Measurements from ENCODE around the gene DLGAP1. TPM values are rescaled to one million over a fixed set of nuclear protein-coding genes. Genes with fewer than 3 reads are reported as not detected.
A peak's percentile ranks its signal among the peaks of the same experiment; 100 is the strongest.

Gene DLGAP1
- total RNA-seq, 6 experiments from 2014 or later: 0.19 to 1.3 (median 0.62) TPM

GRCh38 chr18:3689986-3690763 lies 764.9 kb downstream of the DLGAP1 start:
- Mint-ChIP-seq H3K27ac (no peak overlapping the region), H3K27me3 (ENCODE audit: insufficient read depth) (peaks cover 2% of the 10 kb centered on the region), H3K36me3 (ENCODE audit: low read depth) (peaks cover 17% of the 10 kb centered on the region), H3K4me3 (no peak overlapping the region), H3K9me3 (peaks cover 10% of the 10 kb centered on the region), H3K4me1 (ENCODE audit: low read depth) (peaks cover 46% of the 10 kb centered on the region)
- TF ChIP-seq CTCF (IDR thresholded peaks at IDR 0.05): no peak
- no peak for DNase-seq

GRCh38 chr18:3689091-3689490 lies 766.0 kb downstream of the DLGAP1 start:
- H3K27me3 Mint-ChIP-seq (ENCODE audit: insufficient read depth): peaks cover 2% of the 10 kb centered on the region
- peaks cover 8% of the 10 kb centered on the region; the same call in 1 of the 2 replicates for H3K9me3 Mint-ChIP-seq
- H3K4me3 Mint-ChIP-seq: peak overlapping the region; percentile 47
- peaks cover 44% of the 10 kb centered on the region for H3K4me1 Mint-ChIP-seq (ENCODE audit: low read depth)
- TF ChIP-seq CTCF (IDR thresholded peaks at IDR 0.05): no peak
- H3K27ac Mint-ChIP-seq: peak overlapping the region; percentile 82
- H3K36me3 Mint-ChIP-seq (ENCODE audit: low read depth): peaks cover 11% of the 10 kb centered on the region
- DNase-seq: no peak

DNA sequence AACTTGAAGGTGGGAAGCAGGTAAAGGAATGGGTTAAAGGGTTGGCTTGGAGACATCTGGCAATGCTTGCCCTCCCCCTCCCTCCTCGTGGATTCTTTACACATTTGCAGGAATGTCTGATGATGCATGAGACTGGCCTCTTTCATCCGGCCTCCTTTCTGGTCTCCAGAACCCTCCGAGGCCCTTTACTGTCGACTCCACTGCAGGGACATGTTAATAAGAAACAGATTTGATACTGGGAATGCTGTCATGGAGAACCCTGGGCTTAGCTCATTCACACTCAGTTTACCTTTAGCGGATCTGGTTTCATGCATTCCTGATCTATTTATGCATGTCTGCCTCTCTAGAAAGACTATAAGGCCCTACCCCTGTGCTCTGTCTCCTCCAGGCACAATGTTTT lies 766.4 kb downstream of the DLGAP1 start:
- peaks cover 8% of the 10 kb centered on the region; the same call in 1 of the 2 replicates for H3K9me3 Mint-ChIP-seq
- peak overlapping the region; percentile 82 for H3K27ac Mint-ChIP-seq
- no peak for TF ChIP-seq CTCF (IDR thresholded peaks at IDR 0.05)
- H3K4me3 Mint-ChIP-seq: peak overlapping the region; percentile 47
- DNase-seq: peak; percentile 93
- peaks cover 2% of the 10 kb centered on the region for H3K27me3 Mint-ChIP-seq (ENCODE audit: insufficient read depth)
- peaks cover 48% of the 10 kb centered on the region for H3K4me1 Mint-ChIP-seq (ENCODE audit: low read depth)
- H3K36me3 Mint-ChIP-seq (ENCODE audit: low read depth): peaks cover 10% of the 10 kb centered on the region

DNA sequence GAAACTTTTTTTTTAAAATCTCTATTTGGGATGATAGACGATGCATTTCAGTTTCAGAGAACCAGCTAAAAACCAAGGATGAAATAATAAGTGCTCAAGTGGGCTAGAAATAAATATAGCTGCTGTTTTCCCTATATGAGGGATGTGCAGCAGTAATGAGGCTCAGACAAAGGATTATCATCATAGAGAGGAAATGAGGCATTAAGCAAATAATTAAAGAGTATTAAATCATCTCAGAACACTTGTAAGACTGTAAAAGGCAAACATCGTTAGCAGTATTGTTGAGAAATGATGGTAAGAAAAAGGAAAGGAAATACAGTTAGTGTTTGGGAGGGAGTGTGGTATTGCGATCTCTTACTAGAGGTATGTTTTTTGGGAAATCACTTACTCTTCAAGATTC lies 771.6 kb downstream of the DLGAP1 start:
- Mint-ChIP-seq H3K4me1 (ENCODE audit: low read depth) (peaks cover 38% of the 10 kb centered on the region), H3K4me3 (0 out of 2 replicates have a peak overlapping the region, but pooled peaks have one; percentile 2), H3K27me3 (ENCODE audit: insufficient read depth) (no peaks in the 10 kb centered on the region), H3K9me3 (peaks cover 14% of the 10 kb centered on the region; the same call in 1 of the 2 replicates), H3K36me3 (ENCODE audit: low read depth) (peaks cover 16% of the 10 kb centered on the region), H3K27ac (no peak overlapping the region)
- no peak for TF ChIP-seq CTCF (IDR thresholded peaks at IDR 0.05)
- no peak for DNase-seq

- peaks cover 12% of the 10 kb centered on the region; the same call in 1 of the 2 replicates for H3K9me3 Mint-ChIP-seq
- H3K4me3 Mint-ChIP-seq: no peak overlapping the region
- no peak overlapping the region for H3K27ac Mint-ChIP-seq
- no peak for DNase-seq
- H3K36me3 Mint-ChIP-seq (ENCODE audit: low read depth): peaks cover 13% of the 10 kb centered on the region
- peaks cover 24% of the 10 kb centered on the region for H3K4me1 Mint-ChIP-seq (ENCODE audit: low read depth)
- H3K27me3 Mint-ChIP-seq (ENCODE audit: insufficient read depth): no peaks in the 10 kb centered on the region; the same call in 1 of the 2 replicates
- no peak for TF ChIP-seq CTCF (IDR thresholded peaks at IDR 0.05)
Measured at GRCh38 chr18:3682061-3682460, 773.0 kb downstream of the DLGAP1 start.

Data from HFFc6 (cell line).